MM.1S (cell line): ENCODE data around the gene PTPRG.

Source experiments
- CTCF ChIP-seq: fragments of 300-600 bp; sonication (generic); IDR thresholded peaks from 2 replicates; pipeline ENCODE4 v1.5.1; 2016; ENCODE audit warnings: antibody characterized with exemption, low read length, mixed read lengths
- EZH2phosphoT487 ChIP-seq: fragments of 300-600 bp; sonication (generic); IDR thresholded peaks from 2 replicates; pipeline ENCODE4 v1.6.1; 2018; ENCODE audit warnings: antibody characterized with exemption, low read length

GRCh38 chr3:61847784-61848462 lies 286.6 kb downstream of the PTPRG start:
- TF ChIP-seq CTCF: no peak
- TF ChIP-seq EZH2phosphoT487: no peak
